H1 (cell line): ENCODE results near the gene SIRT6. TPM values are rescaled to one million over a fixed set of nuclear protein-coding genes. Genes with fewer than 3 reads are reported as not detected.

Source experiments
- EZH2 ChIP-seq: fragments of 200-600 bp; sonication (generic); IDR thresholded peaks from 2 replicates; pipeline ENCODE4 v1.7.1; 2012; ENCODE audit warnings: low read depth, mild to moderate bottlenecking, moderate library complexity, low read length, inconsistent platforms; ENCODE audit not compliant: severe bottlenecking
- KDM1A ChIP-seq: fragments of 200-600, 300-600 bp; sonication (generic); IDR thresholded peaks from 2 replicates; pipeline ENCODE4 v1.7.1; 2016; ENCODE audit warnings: mild to moderate bottlenecking, low read length, borderline replicate concordance
- KDM4A ChIP-seq: IDR thresholded peaks from one replicate; pipeline ENCODE4 v1.7.1; 2012; ENCODE audit warnings: low read depth, mild to moderate bottlenecking, moderate library complexity, low read length, inconsistent platforms; ENCODE audit not compliant: severe bottlenecking
- NRF1 ChIP-seq: IDR thresholded peaks from 2 replicates; pipeline ENCODE4 v1.6.1; 2011; ENCODE audit warnings: mild to moderate bottlenecking, low read depth, low read length, improper control_type of control experiment
- polyA plus RNA-seq, 7 experiments: library from polyadenylated mRNA; depleted of rRNA in 3 of 7; stranded (reverse) in 5 of 7; unstranded in 2 of 7; fragments of >200 nt in 5 of 7; fragments of 200-250 nt in 2 of 7; gene quantifications; 1 replicate in 5 of 7; 2 replicates in 1 of 7; 4 replicates in 1 of 7; pipeline versions ENCODE4 v1.2.1 to v1.2.3, GENCODE V29; 2011 to 2013; ENCODE audit warnings: missing spikeins in 2 of 7, mixed read lengths in 2 of 7
- total RNA-seq: library from RNA; stranded (reverse); fragmentation: NEBNext Ultra II Directional; extraction: Animal tissue kit (Norgen Biotek cat#: 25700); gene quantifications from 2 replicates; pipeline ENCODE4 v1.2.1, GENCODE V29; 2021

The SIRT6 gene
- total and polyA plus RNA-seq, 2 of the 8 experiments (the other 6 are each of a cell fraction or from before 2014, with no cell fraction given): 25.2 to 27.0 TPM

DNA sequence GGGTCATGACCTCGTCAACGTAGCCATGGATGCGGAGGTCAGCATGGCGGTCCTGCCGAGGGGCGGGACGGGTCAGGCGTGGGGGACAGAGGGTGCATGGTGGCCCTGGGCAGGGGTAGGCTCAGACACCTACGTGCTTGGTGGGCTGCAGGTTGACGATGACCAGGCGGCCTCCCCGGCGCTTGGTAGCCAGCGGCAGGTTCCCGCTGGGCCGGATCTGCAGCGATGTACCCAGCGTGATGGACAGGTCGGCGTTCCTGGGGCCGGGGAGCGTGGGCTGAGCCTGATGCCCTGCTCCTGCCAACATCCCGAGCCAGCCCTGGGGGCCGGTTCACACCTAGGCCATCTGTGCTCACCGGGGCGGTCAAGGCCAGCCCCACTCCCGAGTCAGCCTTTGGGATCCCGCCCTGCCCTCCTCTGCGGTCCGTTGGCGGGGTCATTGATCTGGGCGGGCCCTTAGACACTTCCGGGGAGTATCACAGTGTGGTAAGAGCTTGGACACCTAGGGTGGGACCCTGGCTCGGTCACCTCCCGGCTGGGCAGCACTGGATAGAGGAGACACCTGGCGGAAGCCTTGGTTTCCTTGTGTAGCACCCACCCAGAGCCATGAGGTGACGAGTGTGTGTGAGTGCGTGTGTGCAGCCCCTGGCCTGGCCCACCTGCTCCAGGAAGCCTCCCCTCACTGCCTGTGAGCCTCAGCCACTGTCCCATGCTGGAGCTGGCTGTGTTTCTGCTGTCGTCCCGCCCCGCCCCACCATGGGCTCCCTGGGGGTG lies 7.3 kb downstream of the SIRT6 start (continued):
- TF ChIP-seq EZH2 (no peak), NRF1 (no peak), KDM4A (no peak), KDM1A (no peak)
- TF ChIP-seq, all 59 proteins: peak for 0
